ENCODE measurements around the gene CDKL1.

GRCh38 chr14:50319721-50320120 lies 77.0 kb downstream of the CDKL1 start:
- TF ChIP-seq ZNF274 (IDR thresholded peaks at IDR 0.05; ENCODE audit: low read depth, low read length) (no peak), SUZ12 (IDR thresholded peaks at IDR 0.05; ENCODE audit: extremely low read depth, insufficient read depth, insufficient read length) (no peak)
